IMR-90 (cell line): ENCODE data around the gene NATD1. TPM values are rescaled to one million over a fixed set of nuclear protein-coding genes. Genes with fewer than 3 reads are reported as not detected.
A peak's percentile ranks its signal among the peaks of the same experiment; 100 is the strongest.

Experiments
- ATAC-seq: fragments of 200-7000 bp; cut with Tn5 transposase; 2 replicates; pipeline ENCODE4 v1.9.1; 2020; ENCODE audit warnings: low read depth, mild to moderate bottlenecking, moderate library complexity
- BruUV-seq: library from RNA; stranded (reverse); fragments of 400-500 nt; replicated peaks from 2 replicates; lab custom pipeline; 2021; lab: Mats Ljungman, UMichigan
- CTCF ChIA-PET: fragments of 300-600 bp; formaldehyde crosslinking; extraction: SDS; loops from one replicate; lab custom pipeline; 2021; ENCODE audit warnings: antibody characterized with exemption; lab: Yijun Ruan, JAX
- POLR2A ChIA-PET: fragments of 300-600 bp; sonication (Branson Sonifier 250); formaldehyde crosslinking; loops from one replicate; lab custom pipeline; 2022; ENCODE audit warnings: antibody characterized with exemption; ENCODE audit not compliant: unreplicated experiment; lab: Charles Lee
- DNase-seq: peaks from one replicate; pipeline ENCODE4 v3.0.0; 2013
- H2AFZ ChIP-seq: replicated peaks from 2 replicates; pipeline ENCODE3; 2013; ENCODE audit warnings: low read length, mild to moderate bottlenecking; ENCODE audit not compliant: poor library complexity
- H2AK5ac ChIP-seq: 2 replicates; pipeline ENCODE4 v1.6.1; 2013; ENCODE audit warnings: low read depth, low read length, inconsistent platforms
- H2AK9ac ChIP-seq: replicated peaks from 2 replicates; pipeline ENCODE3; 2013; ENCODE audit warnings: mild to moderate bottlenecking, low read depth, low read length, moderate library complexity; ENCODE audit not compliant: poor library complexity
- H2BK120ac ChIP-seq: 2 replicates; pipeline ENCODE4 v1.6.1; 2013; ENCODE audit warnings: low read depth, low read length, inconsistent platforms
- H2BK15ac ChIP-seq: 3 replicates; pipeline ENCODE4 v1.6.1; 2013; ENCODE audit warnings: low read depth, low read length, inconsistent platforms
- H2BK20ac ChIP-seq: 2 replicates; pipeline ENCODE4 v1.6.1; 2013; ENCODE audit warnings: low read depth, mild to moderate bottlenecking, inconsistent platforms, low read length, moderate library complexity
- H2BK5ac ChIP-seq: 2 replicates; pipeline ENCODE4 v1.6.1; 2013; ENCODE audit warnings: mild to moderate bottlenecking, low read depth, low read length, inconsistent platforms; ENCODE audit not compliant: poor library complexity, severe bottlenecking
- H3K14ac ChIP-seq: replicated peaks from 2 replicates; pipeline ENCODE4 v1.6.1; 2013; ENCODE audit warnings: low read depth, low read length, inconsistent platforms
- H3K18ac ChIP-seq: 2 replicates; pipeline ENCODE4 v1.6.1; 2013; ENCODE audit warnings: low read depth, low read length, control low read depth
- H3K23ac ChIP-seq: 2 replicates; pipeline ENCODE4 v1.6.1; 2013; ENCODE audit warnings: low read depth, low read length, inconsistent platforms
- H3K27ac ChIP-seq: 2 replicates; pipeline ENCODE4 v1.5.1; 2013; ENCODE audit warnings: mild to moderate bottlenecking, control low read depth, low read length; ENCODE audit not compliant: insufficient read depth
- H3K27me3 ChIP-seq: 2 replicates; pipeline ENCODE4 v1.6.1; 2013; ENCODE audit warnings: low read length; ENCODE audit not compliant: control insufficient read depth, insufficient read depth
- H3K36me3 ChIP-seq: 2 replicates; pipeline ENCODE4 v1.6.1; 2013; ENCODE audit warnings: low read length, mixed read lengths; ENCODE audit not compliant: control insufficient read depth, insufficient read depth
- H3K4ac ChIP-seq: 2 replicates; pipeline ENCODE4 v1.6.1; 2013; ENCODE audit warnings: low read depth, low read length, inconsistent platforms
- H3K4me1 ChIP-seq: 2 replicates; pipeline ENCODE4 v1.6.1; 2013; ENCODE audit warnings: low read length, mixed read lengths; ENCODE audit not compliant: control insufficient read depth, insufficient read depth
- H3K4me2 ChIP-seq: 2 replicates; pipeline ENCODE4 v1.6.1; 2013; ENCODE audit warnings: low read depth, mild to moderate bottlenecking, control low read depth, low read length, moderate library complexity
- H3K4me3 ChIP-seq: 2 replicates; pipeline ENCODE4 v1.5.1; 2013; ENCODE audit warnings: low read depth, mild to moderate bottlenecking, control low read depth, low read length, moderate library complexity; ENCODE audit not compliant: insufficient read depth
- H3K56ac ChIP-seq: 2 replicates; pipeline ENCODE4 v1.6.1; 2013; ENCODE audit warnings: low read length, inconsistent platforms; ENCODE audit not compliant: insufficient read depth; ENCODE audit errors: extremely low read depth
- H3K79me1 ChIP-seq, 2 experiments: 2 replicates each; pipeline ENCODE4 v1.6.1; 2013; ENCODE audit warnings: low read length in 2 of 2, inconsistent platforms in 1 of 2, low read depth in 1 of 2
- H3K9ac ChIP-seq: 2 replicates; pipeline ENCODE4 v1.6.1; 2013; ENCODE audit warnings: low read depth, low read length, control low read depth
- H3K9me1 ChIP-seq: 2 replicates; pipeline ENCODE4 v1.6.1; 2013; ENCODE audit warnings: low read length, inconsistent platforms; ENCODE audit not compliant: insufficient read depth
- H3K9me3 ChIP-seq: 2 replicates; pipeline ENCODE4 v1.6.1; 2013; ENCODE audit warnings: low read length; ENCODE audit not compliant: control insufficient read depth, insufficient read depth
- H4K20me1 ChIP-seq: 2 replicates; pipeline ENCODE4 v1.6.1; 2013; ENCODE audit warnings: low read length, inconsistent platforms; ENCODE audit not compliant: insufficient read depth
- H4K5ac ChIP-seq: 2 replicates; pipeline ENCODE4 v1.6.1; 2013; ENCODE audit warnings: mild to moderate bottlenecking, low read depth, low read length, control low read depth
- H4K8ac ChIP-seq, 2 experiments: 2 replicates each; pipeline ENCODE4 v1.6.1; 2013; ENCODE audit warnings: low read depth in 2 of 2, low read length in 2 of 2, control low read depth in 1 of 2, inconsistent platforms in 1 of 2
- H4K91ac ChIP-seq: 2 replicates; pipeline ENCODE4 v1.6.1; 2013; ENCODE audit warnings: low read depth, low read length, inconsistent platforms; ENCODE audit not compliant: insufficient read depth
- BHLHE40 ChIP-seq: fragments of 150-350 bp; IDR thresholded peaks from 2 replicates; pipeline ENCODE4 v1.6.1; 2016; ENCODE audit warnings: mild to moderate bottlenecking, low read depth, low read length
- CHD1 ChIP-seq: IDR thresholded peaks from 2 replicates; pipeline ENCODE4 v1.6.1; 2012; ENCODE audit warnings: low read depth, low read length, improper control_type of control experiment
- FOS ChIP-seq: fragments of 150-350 bp; IDR thresholded peaks from 2 replicates; pipeline ENCODE4 v1.6.1; 2016; ENCODE audit warnings: low read depth, low read length
- MAFK ChIP-seq: IDR thresholded peaks from 2 replicates; pipeline ENCODE4 v1.6.1; 2012; ENCODE audit warnings: low read depth, low read length, improper control_type of control experiment
- MAZ ChIP-seq: IDR thresholded peaks from 2 replicates; pipeline ENCODE4 v1.6.1; 2012; ENCODE audit warnings: low read depth, mild to moderate bottlenecking, low read length, improper control_type of control experiment, moderate library complexity, borderline replicate concordance
- NFE2L2 ChIP-seq: fragments of 150-350 bp; IDR thresholded peaks from 2 replicates; pipeline ENCODE4 v1.6.1; 2016; ENCODE audit warnings: low read depth, mild to moderate bottlenecking, low read length
- POLR2A ChIP-seq: IDR thresholded peaks from 2 replicates; pipeline ENCODE4 v1.6.1; 2012; ENCODE audit warnings: mild to moderate bottlenecking, low read depth, low read length
- RAD21 ChIP-seq: IDR thresholded peaks from 2 replicates; pipeline ENCODE4 v1.6.1; 2012; ENCODE audit warnings: low read length, improper control_type of control experiment
- RCOR1 ChIP-seq: IDR thresholded peaks from 2 replicates; pipeline ENCODE4 v1.6.1; 2012; ENCODE audit warnings: mild to moderate bottlenecking, low read length, improper control_type of control experiment; ENCODE audit not compliant: insufficient replicate concordance
- RFX5 ChIP-seq: IDR thresholded peaks from 2 replicates; pipeline ENCODE4 v1.8.0; 2012; ENCODE audit warnings: low read depth, mild to moderate bottlenecking, low read length, moderate library complexity
- SMC3 ChIP-seq: fragments of 150-350 bp; IDR thresholded peaks from 2 replicates; pipeline ENCODE4 v1.6.1; 2016; ENCODE audit warnings: low read depth, mild to moderate bottlenecking, antibody characterized with exemption, low read length, moderate library complexity
- WGBS, 2 experiments: methylation state at CpG; one replicate each; pipeline versions ENCODE4 v1.1.5 to v1.1.7; 2013; ENCODE audit warnings: missing lambda C conversion rate in 2 of 2; ENCODE audit not compliant: insufficient read length in 1 of 2; ENCODE audit errors: extremely low coverage in 2 of 2; 5-methylcytosine and 5-hydroxymethylcytosine counted together
- dilution Hi-C: fragments of 300-500 bp; cut with HindIII; formaldehyde crosslinking; loops from one replicate; pipeline ENCODE4 v1.14.3; 2018; ENCODE audit warnings: low sequenced_read_pairs; ENCODE audit not compliant: unreplicated experiment
- in situ Hi-C: fragments of 300-500 bp; cut with MboI; formaldehyde crosslinking; loops from 3 replicates; pipeline ENCODE4 v1.14.3; 2019; ENCODE audit warnings: low sequenced_read_pairs, inconsistent platforms, mixed read lengths
- intact Hi-C: fragments of 100-400 bp; cut with micrococcal nuclease; formaldehyde crosslinking; loops from 2 replicates; pipeline ENCODE4 v1.10.0; 2022
- polyA plus RNA-seq, 3 experiments: library from polyadenylated mRNA; depleted of rRNA; stranded (reverse); fragments of >200 nt; gene quantifications; 2 replicates each; pipeline ENCODE4 v1.2.3, GENCODE V29; 2012; ENCODE audit warnings: low replicate concordance in 1 of 3
- total RNA-seq: library from RNA; depleted of rRNA; stranded (reverse); fragments of >200 nt; gene quantifications from 2 replicates; pipeline ENCODE4 v1.2.3, GENCODE V29; 2012
- TF ChIP-seq, protein P1 (sequence below): fragments of 150-350 bp; IDR thresholded peaks from 2 replicates; pipeline ENCODE4 v1.6.1; 2017; ENCODE audit warnings: mild to moderate bottlenecking, antibody characterized with exemption, low read length, low read depth
- TF ChIP-seq, protein P2 (sequence below): fragments of 150-350 bp; IDR thresholded peaks from 2 replicates; pipeline ENCODE4 v1.6.1; 2016; ENCODE audit warnings: low read depth, mild to moderate bottlenecking, low read length, moderate library complexity, borderline replicate concordance

NATD1 gene
- total and polyA plus RNA-seq, 2 of the 4 experiments (the other 2 are of a cell fraction) = 0.90 to 4.3 TPM

DNA sequence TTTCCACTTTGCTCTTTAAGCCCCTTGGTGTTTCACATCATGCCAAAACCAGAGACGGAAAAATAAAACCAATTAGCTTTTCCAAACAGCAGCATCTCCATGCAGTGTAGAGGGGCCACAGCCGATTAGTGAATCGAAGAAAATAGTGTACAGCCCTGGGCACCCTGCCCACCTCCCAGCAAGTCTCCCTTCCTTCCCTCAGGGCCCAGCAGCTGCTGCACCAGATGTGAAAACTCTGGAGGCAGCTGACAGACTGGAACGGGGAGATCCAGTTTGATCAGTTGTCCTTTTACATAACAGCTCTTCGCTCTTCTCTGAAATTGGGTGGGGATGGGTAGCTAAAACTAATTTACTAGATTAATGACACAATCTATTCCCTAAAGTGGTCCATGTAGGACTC is 58.5 kb downstream of the NATD1 start:
- Histone ChIP-seq H4K5ac (no peak overlapping the region), H3K36me3 (peaks cover 23% of the 10 kb centered on the region), H3K56ac (no peak overlapping the region), H3K18ac (no peak overlapping the region), H4K8ac (no peak overlapping the region), H3K27me3 (no peaks in the 10 kb centered on the region), H3K4ac (no peak overlapping the region), H3K14ac (no peak overlapping the region), H3K9me1 (peaks cover 11% of the 10 kb centered on the region), H3K27ac (no peak overlapping the region), H2AK5ac (no peak overlapping the region), H2BK15ac (no peak overlapping the region), H3K4me1 (peaks cover 9% of the 10 kb centered on the region; the same call in 1 of the 2 replicates), H2AFZ (no peak overlapping the region), H3K4me3 (no peak overlapping the region), H3K4me2 (no peak overlapping the region), H2BK20ac (no peak overlapping the region), H2BK120ac (no peak overlapping the region), H3K79me1 (peaks cover 11 to 58% of the 10 kb centered on the region in 2 experiments; a peak in 3 of 4 replicates), H2BK5ac (no peak overlapping the region), H2AK9ac (no peak overlapping the region), H3K23ac (no peak overlapping the region), H3K9ac (no peak overlapping the region), H4K20me1 (peaks cover 36% of the 10 kb centered on the region), H4K91ac (no peak overlapping the region), H3K9me3 (no peaks in the 10 kb centered on the region)
- ATAC-seq (no peak; the same call in 1 of the 2 replicates), DNase-seq (peak; percentile 43)
- TF ChIP-seq SMC3 (no peak), RCOR1 (no peak), POLR2A (no peak), FOS (no peak), MAZ (no peak), NFE2L2 (no peak), CHD1 (no peak), MAFK (no peak), RAD21 (no peak), RFX5 (no peak), BHLHE40 (no peak)
- TF ChIP-seq, protein P1, sequence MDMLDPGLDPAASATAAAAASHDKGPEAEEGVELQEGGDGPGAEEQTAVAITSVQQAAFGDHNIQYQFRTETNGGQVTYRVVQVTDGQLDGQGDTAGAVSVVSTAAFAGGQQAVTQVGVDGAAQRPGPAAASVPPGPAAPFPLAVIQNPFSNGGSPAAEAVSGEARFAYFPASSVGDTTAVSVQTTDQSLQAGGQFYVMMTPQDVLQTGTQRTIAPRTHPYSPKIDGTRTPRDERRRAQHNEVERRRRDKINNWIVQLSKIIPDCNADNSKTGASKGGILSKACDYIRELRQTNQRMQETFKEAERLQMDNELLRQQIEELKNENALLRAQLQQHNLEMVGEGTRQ = no peak
- TF ChIP-seq, protein P2, sequence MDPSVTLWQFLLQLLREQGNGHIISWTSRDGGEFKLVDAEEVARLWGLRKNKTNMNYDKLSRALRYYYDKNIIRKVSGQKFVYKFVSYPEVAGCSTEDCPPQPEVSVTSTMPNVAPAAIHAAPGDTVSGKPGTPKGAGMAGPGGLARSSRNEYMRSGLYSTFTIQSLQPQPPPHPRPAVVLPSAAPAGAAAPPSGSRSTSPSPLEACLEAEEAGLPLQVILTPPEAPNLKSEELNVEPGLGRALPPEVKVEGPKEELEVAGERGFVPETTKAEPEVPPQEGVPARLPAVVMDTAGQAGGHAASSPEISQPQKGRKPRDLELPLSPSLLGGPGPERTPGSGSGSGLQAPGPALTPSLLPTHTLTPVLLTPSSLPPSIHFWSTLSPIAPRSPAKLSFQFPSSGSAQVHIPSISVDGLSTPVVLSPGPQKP = no peak
- no CpG with 5 or more reads among the region's 5 CpGs for WGBS, 2 experiments
- ChIA-PET POLR2A (no interaction called here), CTCF (interaction anchor here (0.7 to 0.9 kb wide), 4 partner anchors 9 to 317 kb away, joined by 3 to 4 read pairs (median 4); no protein-coding TSS in a partner anchor)
- intact Hi-C loops = no loop called here
- dilution Hi-C loops = no loop called here
- in situ Hi-C loops = no loop called here
- no TSS peak for BruUV-seq
